ENCODE results near the gene KCTD16. TPM values are rescaled to one million over a fixed set of nuclear protein-coding genes. Genes with fewer than 3 reads are reported as not detected.

The KCTD16 gene
- total RNA-seq, 2 donors from 2014 or later = 3.4 to 4.3 TPM

GRCh38 chr5:144201588-144201987, 30.9 kb downstream of the KCTD16 start:
- no peak overlapping the region for H3K4me3 ChIP-seq
- H3K27me3 ChIP-seq = no peaks in the 10 kb centered on the region
- ATAC-seq = no peak
- H3K27ac ChIP-seq = no peak overlapping the region
- H3K36me3 ChIP-seq (replicated peaks in 1 of 2; ENCODE audit: insufficient read depth in 1 of 2, low read depth in 2 of 2) = no peaks in the 10 kb centered on the region
- 70 to 71% methylated on average over 5 of the region's 5 CpGs for WGBS, 2 donors
- intact Hi-C loops (cut with DNase I) = loop anchor here (5.0 kb wide), 1 partner anchor 1851 kb away; no protein-coding TSS in a partner anchor
- no peak for TF ChIP-seq CTCF (IDR thresholded peaks at IDR 0.05)
- TF ChIP-seq POLR2A (IDR thresholded peaks at IDR 0.05) = no peak
- DNase-seq = no peak
- no peaks in the 10 kb centered on the region for H3K9me3 ChIP-seq
- peaks cover 17% of the 10 kb centered on the region for H3K4me1 ChIP-seq

DNA sequence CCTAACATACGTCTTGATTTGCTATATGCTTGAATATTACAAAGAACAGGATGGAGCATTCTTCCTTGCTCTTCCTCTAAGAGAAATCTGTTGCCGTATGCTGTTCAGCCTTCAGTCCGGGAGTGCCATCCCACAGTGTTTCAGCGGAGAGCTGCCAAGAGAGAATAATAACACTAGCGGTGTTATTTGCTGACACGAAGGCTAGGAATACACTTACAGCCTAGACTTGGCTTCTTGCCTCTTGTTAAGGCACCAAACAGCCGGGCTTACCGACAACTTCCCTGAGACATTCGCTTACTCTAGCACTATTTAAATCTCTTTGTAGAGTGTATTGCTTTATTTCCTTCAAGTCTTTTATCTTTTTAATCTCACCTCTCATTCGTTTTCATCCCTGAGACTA, 31.4 kb downstream of the KCTD16 start:
- Histone ChIP-seq H3K4me3 (no peak overlapping the region), H3K27me3 (no peaks in the 10 kb centered on the region), H3K27ac (no peak overlapping the region), H3K9me3 (no peaks in the 10 kb centered on the region), H3K4me1 (peaks cover 22% of the 10 kb centered on the region), H3K36me3 (replicated peaks in 1 of 2; ENCODE audit: insufficient read depth in 1 of 2, low read depth in 2 of 2) (no peaks in the 10 kb centered on the region)
- ATAC-seq (no peak), DNase-seq (no peak)
- no peak for TF ChIP-seq CTCF (IDR thresholded peaks at IDR 0.05)
- TF ChIP-seq POLR2A (IDR thresholded peaks at IDR 0.05) = no peak
- intact Hi-C loops (cut with DNase I) = loop anchor here (5.0 kb wide), 1 partner anchor 1850 kb away; no protein-coding TSS in a partner anchor
- WGBS, 2 donors = 33 to 35% methylated on average over 10 of the region's 10 CpGs

DNA sequence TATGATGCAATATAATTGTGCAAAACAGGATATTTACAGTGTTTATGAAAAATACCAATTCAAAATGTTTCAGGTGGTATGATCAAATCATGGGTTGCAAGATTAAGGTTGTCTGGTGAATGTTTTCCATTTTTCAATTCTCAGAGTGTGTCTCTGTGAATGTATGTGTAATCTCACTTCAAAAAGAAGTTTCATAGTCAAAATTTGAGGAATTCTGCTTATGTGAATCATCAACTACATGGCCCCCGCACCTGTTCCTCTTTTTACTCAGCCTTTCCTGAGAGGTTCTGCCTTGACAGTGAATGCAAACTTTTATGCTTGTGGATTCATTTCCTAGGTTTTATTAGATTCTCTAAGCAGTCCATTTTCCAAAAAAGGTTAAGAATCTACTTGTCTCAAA, 32.1 kb downstream of the KCTD16 start:
- 60 to 78% methylated on average over 1 of the region's 1 CpG for WGBS, 2 donors
- Histone ChIP-seq H3K27ac (no peak overlapping the region), H3K4me1 (peaks cover 26% of the 10 kb centered on the region), H3K9me3 (no peaks in the 10 kb centered on the region), H3K4me3 (no peak overlapping the region), H3K27me3 (no peaks in the 10 kb centered on the region), H3K36me3 (replicated peaks in 1 of 2; ENCODE audit: insufficient read depth in 1 of 2, low read depth in 2 of 2) (no peaks in the 10 kb centered on the region)
- intact Hi-C loops (cut with DNase I) = loop anchor here (5.0 kb wide), 1 partner anchor 1850 kb away; no protein-coding TSS in a partner anchor
- ATAC-seq (no peak), DNase-seq (no peak)
- TF ChIP-seq CTCF (IDR thresholded peaks at IDR 0.05) (no peak), POLR2A (IDR thresholded peaks at IDR 0.05) (no peak)

DNA sequence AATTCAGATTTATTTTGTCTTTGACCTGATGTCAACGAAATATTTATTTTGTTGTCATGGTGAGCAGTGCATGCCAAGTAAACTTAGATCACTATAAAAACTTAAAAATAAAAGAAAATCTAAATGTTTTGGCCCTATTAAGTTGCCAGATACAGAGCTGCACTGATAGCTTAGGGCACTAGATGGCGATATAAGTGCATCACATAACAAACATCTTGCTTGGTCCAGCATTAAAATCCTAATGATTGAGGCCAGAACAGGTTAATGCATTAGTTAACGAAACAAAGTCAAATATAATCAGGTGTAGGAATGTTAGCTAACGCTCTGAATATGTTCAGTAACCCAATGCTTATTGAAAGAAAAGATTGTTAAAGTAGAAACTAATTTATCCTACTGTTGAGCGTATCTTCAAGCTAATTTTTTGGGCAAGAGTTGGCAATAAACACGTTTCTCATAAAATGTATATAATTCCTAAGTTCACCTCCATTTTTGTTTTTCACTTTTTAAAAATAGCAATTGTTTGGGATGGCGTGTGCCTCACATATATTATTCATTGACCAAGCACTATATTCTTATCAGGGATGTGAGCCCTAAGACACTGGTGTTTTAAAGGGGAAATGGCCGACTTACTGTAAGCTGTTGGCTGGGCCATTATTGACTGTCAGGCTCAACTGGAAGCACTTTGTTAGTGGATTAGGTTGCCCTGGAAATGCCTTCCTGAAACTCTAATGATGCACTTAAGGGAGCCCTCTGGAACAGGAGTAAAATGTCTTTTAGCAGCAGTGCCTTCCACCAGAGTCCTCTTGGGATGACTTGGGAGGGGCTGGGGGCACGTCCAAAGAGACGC, 33.3 kb downstream of the KCTD16 start:
- 34 to 37% methylated on average over 10 of the region's 10 CpGs for WGBS, 2 donors
- H3K27me3 ChIP-seq = no peaks in the 10 kb centered on the region

More for the DNA sequence above, 33.3 kb downstream of the KCTD16 start:
- Histone ChIP-seq H3K36me3 (replicated peaks in 1 of 2; ENCODE audit: insufficient read depth in 1 of 2, low read depth in 2 of 2) (no peaks in the 10 kb centered on the region), H3K4me1 (peaks cover 32% of the 10 kb centered on the region), H3K27ac (peak overlapping the region in 2 of 4 donors; percentile 55 to 78), H3K9me3 (no peaks in the 10 kb centered on the region), H3K4me3 (no peak overlapping the region)
- intact Hi-C loops (cut with DNase I) = loop anchor here (5.0 kb wide), 1 partner anchor 1848 kb away; no protein-coding TSS in a partner anchor
- ATAC-seq = peak; percentile 65
- TF ChIP-seq CTCF (IDR thresholded peaks at IDR 0.05) (peak; percentile 80 to 97 (median 92)), POLR2A (IDR thresholded peaks at IDR 0.05) (no peak)
- peak; percentile 63 to 74 (median 68) for DNase-seq

Data from body of pancreas (tissue), 4 donors.